Measurements from ENCODE around the gene SYCE3.

SYCE3 gene

DNA sequence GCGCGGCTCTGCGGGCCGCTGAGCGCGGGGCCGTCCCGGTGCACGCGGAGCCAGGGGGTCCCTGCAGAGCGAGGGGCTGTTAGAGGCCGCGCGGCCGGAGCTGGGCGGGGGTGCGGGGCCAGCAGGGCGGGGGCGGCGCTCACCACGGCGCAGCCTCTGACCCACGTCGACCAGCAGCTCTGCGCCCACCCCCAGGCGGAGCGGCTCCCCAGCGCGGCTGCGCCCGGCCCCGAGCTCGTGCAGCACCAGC lies 36.9 kb downstream of the SYCE3 start:
- Histone ChIP-seq H3K36me3 (ENCODE audit: control insufficient read depth, insufficient read depth, low read length) (peaks cover 30% of the 10 kb centered on the region), H3K4me3 (replicated peaks; ENCODE audit: low read depth, low read length) (peak overlapping the region; percentile 78), H3K27me3 (replicated peaks; ENCODE audit: control insufficient read depth, insufficient read depth, low read length) (no peaks in the 10 kb centered on the region)
- DNase-seq (ENCODE audit: extremely low read depth, insufficient read length) = no peak
- TF ChIP-seq CTCF (IDR thresholded peaks at IDR 0.05; ENCODE audit: insufficient read depth, low read length, poor library complexity, severe bottlenecking) = no peak

GRCh38 chr22:50525104-50525857 lies 37.4 kb downstream of the SYCE3 start, which contains the start of gene SCO2:
TSS of gene SCO2 (minus strand) at chr22:50525598. CDS start at chr22:50524411, 1,187 bp downstream.
- Histone ChIP-seq H3K27me3 (replicated peaks; ENCODE audit: control insufficient read depth, insufficient read depth, low read length) (no peaks in the 10 kb centered on the region), H3K4me3 (replicated peaks; ENCODE audit: low read depth, low read length) (peak within 1 kb of the TSS; percentile 78), H3K36me3 (ENCODE audit: control insufficient read depth, insufficient read depth, low read length) (peaks cover 31% of the 10 kb centered on the region)
- TF ChIP-seq CTCF (IDR thresholded peaks at IDR 0.05; ENCODE audit: insufficient read depth, low read length, poor library complexity, severe bottlenecking) = peak; percentile 31
- DNase-seq (ENCODE audit: extremely low read depth, insufficient read length) = peak; percentile 100

DNA sequence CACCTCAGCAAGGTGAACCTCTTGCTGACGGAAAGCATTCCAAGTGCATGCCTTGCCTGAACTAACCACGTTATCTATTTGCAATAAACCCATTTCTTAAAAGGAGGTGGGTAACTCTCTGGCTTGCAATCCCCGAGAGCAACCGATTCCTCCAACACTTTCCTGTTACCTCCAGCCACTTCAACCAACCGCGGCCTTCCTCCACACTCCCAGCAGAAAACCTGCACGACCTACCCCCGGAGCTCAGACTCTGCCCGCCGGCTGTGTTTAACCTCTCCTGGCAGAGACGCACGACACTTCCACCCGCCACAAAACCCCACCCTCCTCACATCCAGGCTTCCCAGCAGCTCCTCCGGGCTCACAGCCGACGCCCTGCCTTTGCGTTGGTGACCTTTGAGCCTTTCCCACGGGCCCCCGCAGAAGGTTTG lies 38.0 kb downstream of the SYCE3 start:
- no peak for DNase-seq (ENCODE audit: extremely low read depth, insufficient read length)
- Histone ChIP-seq H3K27me3 (replicated peaks; ENCODE audit: control insufficient read depth, insufficient read depth, low read length) (no peaks in the 10 kb centered on the region), H3K36me3 (ENCODE audit: control insufficient read depth, insufficient read depth, low read length) (peaks cover 31% of the 10 kb centered on the region), H3K4me3 (replicated peaks; ENCODE audit: low read depth, low read length) (peak overlapping the region; percentile 78)
- no peak for TF ChIP-seq CTCF (IDR thresholded peaks at IDR 0.05; ENCODE audit: insufficient read depth, low read length, poor library complexity, severe bottlenecking)

DNA sequence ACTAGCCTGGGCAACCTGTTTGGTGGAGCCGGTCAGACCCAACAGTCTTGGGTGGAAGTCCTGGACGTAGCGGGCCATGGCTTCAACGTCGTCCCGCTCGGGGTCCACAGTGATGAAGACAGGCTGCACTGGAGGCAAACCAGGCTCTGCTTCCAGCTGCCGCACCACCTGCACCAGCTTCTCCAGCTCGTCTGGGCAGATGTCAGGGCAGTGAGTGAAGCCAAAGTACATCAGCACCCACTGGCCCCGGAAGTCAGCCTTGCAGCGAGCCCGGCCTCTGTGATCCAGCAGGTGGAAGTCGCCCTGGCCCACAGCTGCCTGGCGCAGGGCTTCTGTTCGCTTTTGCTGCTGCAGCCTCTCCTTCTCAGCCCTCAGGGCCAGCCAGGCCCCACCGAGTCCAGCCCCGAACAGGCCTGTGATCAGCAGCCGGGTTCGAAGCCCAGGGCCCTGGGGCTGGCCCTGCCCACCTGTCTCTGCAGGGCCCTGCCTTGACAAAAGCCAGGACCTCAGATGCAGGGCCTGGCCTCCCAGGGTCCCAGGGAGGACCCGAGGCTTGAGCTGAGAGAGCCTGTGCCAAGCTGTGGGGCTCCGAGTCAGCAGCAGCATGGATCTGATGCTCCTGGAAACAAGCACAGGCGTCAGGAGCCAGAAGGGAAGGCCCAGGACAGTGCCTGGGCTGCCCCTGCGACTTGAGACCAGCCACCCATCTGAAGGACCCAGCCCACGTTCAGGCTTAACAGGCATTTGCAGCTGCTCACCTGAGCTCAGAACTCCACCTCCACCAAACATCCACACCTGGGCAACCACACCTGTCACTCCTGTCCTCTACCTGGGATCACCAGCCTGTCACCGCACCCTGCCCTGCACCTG lies 38.7 kb downstream of the SYCE3 start:
- peaks cover 34% of the 10 kb centered on the region for H3K36me3 ChIP-seq (ENCODE audit: control insufficient read depth, insufficient read depth, low read length)
- TF ChIP-seq CTCF (IDR thresholded peaks at IDR 0.05; ENCODE audit: insufficient read depth, low read length, poor library complexity, severe bottlenecking) = no peak
- H3K4me3 ChIP-seq (replicated peaks; ENCODE audit: low read depth, low read length) = peak overlapping the region; percentile 78
- no peaks in the 10 kb centered on the region for H3K27me3 ChIP-seq (replicated peaks; ENCODE audit: control insufficient read depth, insufficient read depth, low read length)
- DNase-seq (ENCODE audit: extremely low read depth, insufficient read length) = no peak

DNA sequence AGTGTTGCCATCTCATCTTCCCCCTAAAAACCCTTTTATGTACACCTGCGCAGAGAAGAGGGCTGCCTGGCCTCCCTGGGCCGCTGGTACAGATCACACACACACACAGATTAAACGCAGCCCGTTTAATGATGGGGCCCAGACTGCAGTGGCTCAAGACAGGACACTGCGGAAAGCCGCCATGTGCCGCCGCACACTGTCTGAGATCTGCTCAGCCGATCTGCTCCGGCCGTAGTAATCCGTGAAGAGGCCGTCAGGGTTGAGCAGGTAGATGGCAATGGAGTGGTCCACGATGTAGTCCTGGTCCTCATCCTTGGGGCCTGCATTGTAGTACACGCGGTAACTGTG lies 39.3 kb downstream of the SYCE3 start:
- peaks cover 39% of the 10 kb centered on the region for H3K36me3 ChIP-seq (ENCODE audit: control insufficient read depth, insufficient read depth, low read length)
- H3K27me3 ChIP-seq (replicated peaks; ENCODE audit: control insufficient read depth, insufficient read depth, low read length) = no peaks in the 10 kb centered on the region
- TF ChIP-seq CTCF (IDR thresholded peaks at IDR 0.05; ENCODE audit: insufficient read depth, low read length, poor library complexity, severe bottlenecking) = no peak
- H3K4me3 ChIP-seq (replicated peaks; ENCODE audit: low read depth, low read length) = no peak overlapping the region
- DNase-seq (ENCODE audit: extremely low read depth, insufficient read length) = no peak

Data from GM06990 (cell line).